Measurements from ENCODE around the gene CMTM7.
"Not testable (repeated sequence)": the region's sequence is repeated elsewhere in the genome, so short reads cannot be mapped to it uniquely, and the experiment has no call there.

Gene CMTM7

DNA sequence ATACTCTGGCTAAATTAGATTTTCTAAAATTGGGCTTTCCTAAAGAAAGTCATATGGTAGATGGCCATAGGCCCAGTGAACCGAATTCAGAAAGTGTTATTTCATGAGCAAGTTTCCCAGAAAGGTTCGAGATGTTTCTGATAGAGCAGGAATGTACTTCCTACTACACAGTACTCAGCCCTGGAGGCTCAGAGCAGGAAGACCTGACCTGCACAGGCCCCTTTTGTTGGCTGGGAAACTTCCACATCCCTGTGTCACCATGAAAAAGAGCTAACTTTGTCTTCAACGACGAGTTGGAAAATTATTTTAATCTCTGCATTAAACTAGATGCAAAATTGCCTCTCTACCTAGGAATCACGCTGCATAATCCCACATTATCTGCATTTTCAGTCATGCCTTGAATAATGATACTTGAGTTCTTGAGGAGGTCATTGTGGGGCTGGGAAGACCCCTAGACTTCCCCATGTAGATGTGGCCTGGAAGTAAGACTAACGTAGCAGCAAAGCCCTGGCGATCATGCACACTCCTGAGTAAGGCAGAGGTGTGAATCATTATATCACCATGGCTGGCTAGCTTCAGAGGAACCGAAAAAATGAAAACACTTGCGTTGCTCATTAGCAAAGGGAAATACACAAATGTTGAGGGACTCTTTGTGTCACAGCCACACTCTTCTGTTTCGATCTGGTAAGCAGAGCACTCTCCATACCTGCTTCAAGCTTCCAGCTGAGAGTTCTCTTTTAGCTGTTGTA, 47.1 kb downstream of the CMTM7 start:
- no peak for DNase-seq

DNA sequence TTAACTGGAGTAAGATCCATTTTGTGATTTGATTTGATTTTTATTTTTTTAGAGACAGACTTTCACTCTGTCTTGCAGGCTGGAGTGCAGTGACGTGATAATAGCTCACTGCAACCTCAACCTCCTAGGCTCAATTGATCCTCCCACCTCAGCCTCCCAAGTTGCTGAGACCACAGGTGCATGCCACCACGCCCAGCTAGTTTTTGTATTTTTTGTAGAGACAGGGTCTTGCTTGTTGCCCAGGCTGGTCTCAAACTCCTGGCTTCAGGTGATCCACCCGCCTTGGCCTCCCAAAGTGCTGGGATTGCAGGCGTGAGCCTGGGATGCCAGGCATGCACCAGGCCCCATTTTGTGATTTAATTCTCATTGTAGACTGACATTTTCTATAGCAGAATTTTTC, 47.8 kb downstream of the CMTM7 start:
- not testable (repeated sequence) for DNase-seq

DNA sequence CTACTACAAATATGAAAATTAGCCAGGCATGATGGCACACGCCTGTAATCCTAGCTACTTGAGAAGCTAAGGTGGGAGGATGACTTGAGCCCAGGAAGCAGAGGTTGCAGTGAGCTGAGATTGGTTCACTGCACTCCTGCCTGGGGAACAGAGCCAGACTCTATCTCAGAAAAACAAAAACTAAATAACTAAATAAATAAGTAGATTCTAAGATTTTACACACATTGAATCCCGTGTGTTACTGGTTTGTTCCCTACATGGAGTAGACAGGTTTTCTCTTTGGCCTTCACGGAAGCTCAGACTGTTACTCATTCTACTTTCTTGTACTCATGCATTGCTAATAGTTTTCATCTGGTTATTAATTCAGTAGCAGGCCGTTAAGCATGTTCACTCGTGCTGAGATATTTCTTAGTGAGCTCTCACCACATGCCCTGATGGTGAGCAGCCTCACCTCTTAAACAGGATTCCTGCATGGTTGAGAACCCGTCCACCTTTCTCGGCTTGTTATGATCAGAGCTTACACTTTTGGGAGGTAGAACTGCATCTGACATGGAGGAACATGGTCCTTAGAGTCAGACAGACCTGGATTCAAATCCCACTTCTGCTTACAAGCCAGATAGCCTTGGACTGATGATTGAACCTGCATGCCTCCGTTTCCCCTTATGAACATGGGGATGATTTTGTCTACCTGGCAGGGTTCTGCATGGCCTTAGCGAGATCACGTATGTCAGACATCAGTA, 49.1 kb downstream of the CMTM7 start:
- no peak for DNase-seq

DNA sequence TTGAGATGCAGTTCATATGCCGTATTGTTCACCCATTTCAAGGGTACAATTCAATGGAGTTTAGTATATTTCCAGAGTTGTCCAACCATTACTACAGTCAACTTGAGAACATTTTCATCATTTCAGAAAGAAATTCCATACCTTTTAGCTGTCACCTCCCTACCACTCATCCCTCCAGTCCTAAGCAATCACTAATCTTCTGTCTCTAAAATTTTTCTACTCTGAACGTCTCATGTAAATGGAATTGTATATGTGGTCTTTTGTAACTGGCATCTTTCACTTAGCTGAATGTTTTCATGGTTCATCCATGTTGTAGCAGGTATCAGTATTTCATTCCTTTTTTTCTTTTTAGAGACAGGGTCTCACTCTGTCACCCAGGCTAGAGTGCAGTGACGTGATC, 51.1 kb downstream of the CMTM7 start:
- DNase-seq: no peak

DNA sequence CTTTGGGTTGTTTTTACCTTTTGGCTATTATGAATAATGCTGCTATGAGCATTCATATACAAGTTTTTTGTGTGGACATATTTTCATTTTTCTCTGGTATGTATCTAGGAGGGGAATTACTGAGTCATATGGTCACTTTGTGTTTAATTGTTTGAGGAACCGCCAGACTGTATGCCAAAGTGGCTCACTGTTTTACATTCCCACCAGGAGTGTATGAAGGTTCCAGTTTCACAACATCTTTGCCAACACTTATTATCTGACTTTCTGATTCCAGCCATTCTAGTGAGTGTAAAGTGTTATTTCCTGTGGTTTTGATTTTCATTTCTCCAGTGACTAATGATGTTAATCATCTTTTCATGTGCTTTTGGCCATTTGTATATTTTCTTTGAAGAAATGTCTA, 51.8 kb downstream of the CMTM7 start:
- no peak for DNase-seq

DNA sequence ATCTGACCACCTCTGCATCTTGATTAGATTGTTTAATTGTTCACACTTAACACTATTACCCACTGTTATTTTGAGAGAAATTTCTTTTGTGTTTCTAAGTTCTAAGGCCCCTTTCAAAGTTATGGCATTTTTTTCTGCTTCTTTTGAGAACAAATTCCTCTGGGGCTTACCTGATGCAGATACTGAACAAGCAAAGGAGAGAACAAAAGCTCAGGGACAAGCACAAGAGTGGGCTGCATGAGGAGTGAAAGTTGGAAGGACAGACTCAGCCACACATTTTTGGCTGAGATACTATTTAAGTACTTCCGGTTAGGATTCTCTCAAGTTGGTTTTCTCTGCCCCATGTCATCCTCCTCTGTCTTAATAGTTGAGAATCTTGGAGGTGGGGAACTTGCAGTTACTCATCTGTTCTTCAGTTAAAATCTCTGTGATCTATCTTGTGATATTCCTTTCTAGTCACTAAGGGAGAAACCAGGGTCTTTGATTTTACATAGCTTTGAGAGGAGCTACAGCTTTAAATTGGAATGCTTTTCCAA, 56.3 kb downstream of the CMTM7 start:
- DNase-seq: no peak

DNA sequence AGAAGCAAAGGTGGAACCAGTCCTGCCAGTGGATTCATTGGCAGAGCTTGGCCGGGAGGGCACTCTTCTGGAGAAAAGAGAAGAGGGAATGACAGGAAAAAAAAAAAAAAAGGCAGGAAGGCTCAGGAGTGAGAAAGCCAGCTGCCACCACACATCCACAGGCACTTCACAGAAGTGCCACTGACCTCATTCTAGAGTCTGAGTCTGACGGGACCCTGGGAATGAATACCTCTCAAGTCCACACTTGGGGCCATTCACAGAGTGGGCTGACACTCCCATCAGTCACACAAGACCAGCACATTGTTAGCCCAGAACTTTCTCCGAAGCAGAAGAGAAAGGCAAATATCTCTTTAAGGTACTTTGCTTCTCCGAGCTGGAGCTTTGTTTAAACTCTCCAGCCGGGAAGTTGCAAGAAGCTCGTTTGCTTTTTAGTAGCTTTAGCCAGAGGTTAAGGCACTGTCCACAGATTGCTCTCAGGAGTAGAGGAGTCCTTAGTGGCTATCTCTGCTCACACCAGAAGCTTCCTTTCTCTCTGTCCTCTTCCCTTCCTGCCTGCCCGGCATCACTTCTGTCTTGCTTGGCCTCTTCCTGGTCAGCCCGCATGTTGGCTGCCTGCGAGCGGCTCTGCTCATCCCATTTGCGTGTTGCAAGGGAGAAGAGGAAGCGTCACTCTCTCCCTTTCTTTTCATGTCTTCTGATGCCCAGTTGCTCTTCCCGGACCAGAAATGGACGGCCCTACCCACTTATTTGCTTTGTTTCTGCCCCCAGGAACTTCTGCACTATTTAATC, 57.2 kb downstream of the CMTM7 start:
- DNase-seq: no peak

DNA sequence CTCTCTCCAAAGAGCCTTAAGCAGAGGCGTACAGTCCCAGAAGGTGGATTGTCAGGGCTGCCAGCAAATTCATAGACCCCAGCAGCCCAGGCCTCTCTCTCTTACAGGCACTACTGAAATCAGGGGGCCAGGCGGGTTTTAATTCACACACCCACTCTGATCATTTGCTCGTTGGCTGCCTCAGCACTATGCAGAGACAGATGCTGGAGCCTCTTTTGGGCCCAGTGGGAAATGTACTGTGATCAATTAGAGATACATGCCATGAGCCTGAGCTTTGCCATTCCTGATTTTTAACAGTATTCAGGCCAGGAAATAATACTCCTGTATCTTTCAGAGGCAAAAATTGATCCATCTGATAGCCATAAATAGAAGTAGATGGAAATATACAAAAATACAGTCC, 58.0 kb downstream of the CMTM7 start:
- DNase-seq: no peak

DNA sequence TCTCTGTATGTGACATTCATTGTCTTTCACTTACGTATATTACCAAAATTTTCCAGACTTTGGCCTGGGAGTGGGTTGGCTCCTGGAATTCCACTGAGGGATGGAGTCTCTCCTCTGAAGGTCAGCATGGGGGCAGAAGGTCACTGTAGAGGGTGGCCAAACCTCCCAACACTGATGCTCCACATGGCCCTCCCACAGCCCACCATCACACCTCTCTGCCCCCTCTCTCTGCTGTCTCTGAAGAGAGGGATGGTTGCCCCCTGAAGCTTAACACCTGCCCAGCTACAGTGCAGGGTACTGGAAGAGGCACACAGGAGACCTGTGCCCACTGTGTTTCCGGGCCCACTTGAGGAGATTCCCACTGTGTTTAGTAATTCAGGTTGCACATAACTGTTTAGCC, 58.8 kb downstream of the CMTM7 start:
- DNase-seq: no peak

DNA sequence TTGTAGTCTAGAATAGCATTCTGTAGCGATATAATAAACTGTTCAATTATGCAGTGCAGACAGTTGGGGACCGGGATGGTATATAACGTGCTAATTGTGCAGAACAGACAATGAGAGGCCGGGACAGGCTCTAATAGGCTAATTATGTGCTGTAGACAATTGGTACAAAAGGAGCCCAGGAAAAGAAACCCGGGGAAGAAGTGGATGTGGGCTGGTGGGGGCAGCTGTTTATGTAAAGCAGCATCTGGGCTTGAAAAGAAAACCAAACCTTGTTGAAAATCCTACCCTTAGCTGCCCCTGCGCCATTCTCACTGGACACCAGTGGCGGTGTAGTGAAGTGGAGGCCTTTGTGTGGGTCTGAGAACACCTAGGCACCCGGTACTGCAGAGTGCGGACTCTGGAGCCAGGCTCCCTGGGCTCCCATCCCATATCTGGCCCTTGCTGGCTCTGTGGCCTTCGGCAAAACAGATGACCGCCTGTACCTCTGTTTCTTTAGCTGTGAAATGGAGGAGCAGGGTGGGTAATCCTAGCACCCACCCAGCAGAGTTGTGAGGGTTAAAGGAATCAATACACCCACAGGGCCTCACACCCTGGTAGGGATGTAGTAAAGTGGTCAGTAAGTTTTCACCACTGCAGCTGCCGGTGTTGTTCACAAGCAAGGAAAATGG, 59.5 kb downstream of the CMTM7 start:
- DNase-seq: no peak

DNA sequence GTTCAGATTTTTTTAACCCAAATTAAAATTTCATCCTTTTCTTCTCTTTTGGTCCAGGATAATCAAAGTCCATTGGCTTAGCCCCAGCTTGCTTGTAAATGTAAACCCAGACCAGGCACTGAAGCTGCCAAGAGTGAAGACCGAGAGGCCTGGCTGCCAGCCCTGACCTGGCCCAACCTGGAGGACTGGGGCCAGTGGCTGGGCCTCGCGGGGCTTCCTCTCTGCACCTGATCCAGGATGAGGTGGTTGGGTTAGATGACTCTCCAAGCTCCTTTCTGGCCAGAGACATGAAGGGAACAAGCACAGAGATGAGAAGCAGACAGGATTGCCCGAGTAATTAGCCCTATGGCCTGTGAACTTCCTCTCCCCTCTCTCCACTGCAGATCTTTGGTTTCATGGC, 60.4 kb downstream of the CMTM7 start:
- DNase-seq: no peak

DNA sequence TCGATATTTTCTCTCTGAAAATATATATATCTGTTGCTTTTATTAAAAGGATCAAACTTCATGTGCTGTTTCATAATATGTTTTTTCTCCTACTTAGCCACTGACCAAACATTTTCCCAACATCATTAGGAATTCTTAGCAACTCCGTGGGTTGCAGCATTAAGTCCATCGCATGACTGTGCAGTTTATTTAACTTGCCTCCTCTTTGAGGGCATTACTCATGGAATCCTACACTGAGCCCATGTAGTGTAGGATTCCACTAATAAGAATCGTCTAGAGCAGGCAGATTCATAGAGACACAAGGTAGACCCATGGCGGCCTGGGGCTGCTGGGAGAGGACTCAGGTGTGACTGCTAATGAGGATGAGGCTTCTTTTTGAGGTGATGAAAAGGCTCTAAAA, 61.7 kb downstream of the CMTM7 start:
- DNase-seq: no peak

DNA sequence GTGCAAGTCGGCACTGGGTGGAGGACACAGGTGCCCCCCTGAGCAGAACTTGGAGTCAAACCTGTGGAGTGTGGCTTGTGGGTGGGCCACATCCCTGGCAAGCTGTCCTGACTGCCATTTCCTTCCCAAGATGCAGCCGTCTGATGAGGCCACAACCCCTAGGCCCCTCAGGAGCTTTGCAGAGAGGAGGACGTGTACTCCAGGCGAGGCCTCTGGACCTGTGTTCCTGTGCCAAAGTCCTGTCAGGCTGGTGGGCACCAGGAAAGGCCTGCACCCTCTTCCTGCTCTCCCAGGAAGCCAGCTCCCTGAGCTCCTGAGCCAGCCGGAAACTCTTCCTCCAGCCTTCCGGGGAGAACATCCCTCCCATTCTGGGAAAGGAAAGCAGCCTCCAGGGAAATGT, 62.5 kb downstream of the CMTM7 start:
- no peak for DNase-seq

DNA sequence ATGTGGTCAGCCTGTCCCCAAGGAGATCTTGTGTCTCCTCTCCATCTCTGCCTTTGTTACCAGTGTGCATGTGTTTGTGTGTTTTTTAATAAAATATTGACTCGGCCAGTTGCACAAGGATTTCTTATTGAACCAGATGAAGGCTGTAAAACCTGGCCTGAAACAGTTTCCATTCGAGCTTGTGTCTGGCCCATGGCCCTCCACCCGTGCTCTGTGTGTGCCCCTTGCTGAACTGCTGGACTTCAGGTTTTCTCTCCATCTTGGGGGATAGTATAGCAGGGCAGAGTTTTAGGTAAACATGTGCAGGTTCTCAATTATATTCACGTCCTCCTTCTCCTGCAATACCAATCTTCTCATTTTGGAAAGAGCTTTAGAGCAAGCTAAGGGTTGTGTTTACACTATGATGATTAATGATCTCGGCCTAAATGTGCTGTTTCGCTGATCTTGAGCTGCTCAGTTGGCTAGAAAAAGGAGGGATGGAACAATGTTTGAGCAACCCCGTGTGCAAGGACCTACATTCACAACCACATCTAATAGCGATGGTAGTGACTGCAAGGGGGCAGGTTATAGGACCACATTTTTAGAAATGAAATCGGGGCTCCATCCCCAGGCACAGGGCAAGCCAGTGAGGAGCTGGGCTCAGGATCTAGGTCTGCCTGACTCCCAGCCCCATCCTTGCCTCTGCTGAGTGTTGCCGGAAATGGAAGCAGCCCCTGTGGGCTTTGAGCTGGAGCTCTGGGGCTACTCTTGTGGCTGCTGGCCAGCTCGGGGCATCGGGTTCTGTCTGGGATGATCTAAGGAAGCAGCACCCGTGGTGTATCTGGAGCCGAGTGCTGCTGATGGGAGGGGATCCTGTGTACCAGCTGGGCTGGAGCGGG, 63.3 kb downstream of the CMTM7 start:
- DNase-seq: no peak

DNA sequence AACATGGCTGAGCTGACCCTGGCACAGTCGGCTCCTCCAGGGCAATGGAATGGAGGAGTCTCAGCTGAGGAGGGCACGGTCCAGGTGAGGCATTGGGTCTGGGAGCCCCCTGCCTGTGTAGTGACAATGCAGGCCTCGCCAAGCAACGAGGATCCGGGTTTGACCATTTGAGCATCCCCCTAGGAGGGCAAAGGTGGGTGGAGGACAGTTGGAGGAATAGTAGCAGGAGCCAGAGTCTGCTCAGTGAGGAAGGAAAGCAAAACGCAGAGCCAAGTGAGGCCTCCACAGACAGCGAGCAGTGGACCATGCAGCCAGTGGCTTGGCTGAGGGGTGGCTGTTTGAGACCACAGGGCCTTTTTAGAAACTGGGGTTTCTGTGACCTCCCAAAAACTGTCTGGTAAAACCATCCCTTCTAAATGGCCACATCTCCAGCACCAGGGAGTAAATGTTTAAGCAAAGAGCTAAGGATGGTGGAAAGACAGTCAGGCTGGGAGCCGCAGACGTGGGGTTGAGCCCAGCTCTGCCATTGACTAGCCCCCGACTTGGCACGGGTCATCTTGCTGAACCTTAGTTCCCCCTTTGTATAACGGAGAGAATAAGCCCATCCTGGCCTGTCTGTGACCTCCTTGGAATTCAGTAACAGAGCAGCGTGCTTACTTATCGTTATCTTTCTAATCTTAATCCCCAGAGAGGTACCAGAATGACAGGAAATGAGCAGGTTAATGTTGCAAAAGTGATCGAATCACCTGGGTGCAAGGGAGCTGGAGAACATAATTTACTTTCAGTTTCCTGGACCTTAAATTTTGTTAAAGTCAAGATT, 64.2 kb downstream of the CMTM7 start:
- DNase-seq: no peak

DNA sequence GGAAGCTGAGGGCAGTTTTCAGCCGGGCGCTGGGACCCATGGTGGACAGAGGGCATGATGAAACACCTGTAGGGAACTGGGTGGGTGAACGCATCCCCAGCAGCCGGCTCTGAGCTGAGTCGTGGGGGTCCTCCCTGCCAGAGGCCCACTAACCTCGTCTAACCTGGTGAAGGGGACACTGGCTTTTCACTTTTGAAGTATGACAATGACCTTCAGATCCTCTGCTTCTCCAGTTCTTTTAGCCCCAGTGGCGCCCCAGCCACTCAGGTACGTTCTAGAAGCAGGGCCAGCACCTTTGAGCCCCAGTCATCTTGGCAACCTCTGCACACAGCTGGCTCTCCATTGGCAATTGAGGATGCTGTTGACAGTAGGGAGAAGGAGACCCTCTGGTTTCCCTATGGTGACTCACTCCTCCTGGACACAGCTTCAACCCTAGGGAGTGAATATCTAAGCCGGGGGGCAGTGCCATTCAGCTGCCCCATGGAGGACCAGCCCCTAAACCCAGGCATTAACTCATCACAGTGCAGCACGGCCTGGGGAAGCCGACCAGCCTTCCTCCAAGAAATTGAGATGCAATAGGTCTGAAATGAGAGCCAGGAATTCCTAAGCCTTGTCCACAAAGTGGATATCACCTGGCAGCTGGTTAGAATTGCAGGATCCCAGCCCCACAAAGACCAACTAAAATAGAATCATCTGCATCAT, 64.9 kb downstream of the CMTM7 start:
- no peak for DNase-seq

DNA sequence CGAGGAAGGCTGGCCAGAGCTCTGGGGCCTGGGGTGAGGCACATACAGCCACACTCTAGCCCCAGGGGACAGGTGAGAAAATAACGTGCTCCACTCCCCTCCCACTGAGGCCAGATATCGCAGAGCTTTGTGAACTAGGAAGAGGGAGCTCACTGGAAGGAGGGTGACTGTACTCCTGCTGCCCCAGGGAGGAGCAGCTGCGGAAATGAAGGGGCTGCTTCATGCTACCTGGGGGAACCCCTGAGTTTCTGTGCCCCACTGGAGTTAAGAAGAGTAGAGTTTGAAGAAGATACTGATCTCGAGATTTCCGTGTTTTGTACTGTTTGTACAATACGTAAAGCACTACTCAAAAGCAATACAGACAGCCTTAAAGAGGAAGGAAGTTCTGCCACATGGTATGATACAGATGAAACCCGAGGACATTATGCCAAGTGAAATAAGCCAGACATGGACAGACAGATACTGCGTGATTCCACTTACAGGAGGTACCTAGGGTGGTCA, 66.4 kb downstream of the CMTM7 start:
- DNase-seq: peak; percentile 33

DNA sequence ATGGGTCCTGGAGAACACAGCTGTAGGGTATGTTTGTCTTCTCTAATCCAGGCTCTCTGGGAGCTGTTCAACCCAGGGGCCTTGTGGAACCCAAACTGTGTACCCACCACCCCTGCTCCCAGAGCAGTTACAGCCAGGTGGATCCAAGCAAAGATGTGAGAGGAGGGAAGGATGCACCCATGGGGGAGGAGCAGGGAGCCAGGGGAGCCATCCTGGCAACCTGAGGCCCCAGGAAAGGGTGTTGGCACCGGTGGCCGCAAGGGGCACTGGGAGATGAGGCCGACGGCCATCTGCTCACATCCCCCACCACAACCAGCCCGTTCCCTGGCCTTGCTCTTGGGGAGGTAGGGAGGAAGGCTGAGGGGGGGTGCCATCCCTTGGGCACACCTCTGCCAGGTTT, 67.8 kb downstream of the CMTM7 start:
- no peak for DNase-seq

DNA sequence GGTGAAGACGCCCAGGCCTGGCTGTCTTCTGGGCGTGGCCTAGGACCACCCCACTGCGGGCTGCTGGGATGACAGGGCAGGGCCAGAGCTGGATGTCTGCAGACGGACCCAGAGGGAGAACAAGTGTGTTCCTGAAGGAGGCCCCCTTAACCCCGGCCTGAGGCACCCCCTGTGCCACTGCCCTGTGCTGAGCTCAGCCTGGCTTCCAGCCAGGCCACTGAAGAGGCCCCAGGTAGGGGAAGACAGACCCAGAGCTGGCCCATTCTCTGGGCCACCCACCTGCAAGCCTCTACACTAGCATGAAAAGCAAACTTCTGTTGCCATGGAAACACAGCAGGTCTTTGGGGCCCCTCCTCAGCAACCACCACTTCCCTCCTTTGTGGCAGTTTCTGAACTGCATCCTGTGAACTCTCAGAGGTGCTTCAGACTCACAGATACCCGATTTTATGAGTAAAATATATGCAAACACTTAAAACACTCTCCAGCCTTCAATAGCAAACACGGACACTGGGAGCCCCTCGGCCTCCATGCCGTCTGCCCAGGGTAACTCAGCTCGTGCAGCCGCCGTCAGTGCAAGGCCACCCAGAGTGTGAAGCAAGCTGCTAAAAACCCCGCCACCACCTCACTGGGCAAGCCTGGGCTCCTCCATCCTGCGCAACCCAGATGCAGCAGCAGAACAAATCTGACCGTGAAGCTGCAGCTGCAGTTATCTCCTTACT, 68.5 kb downstream of the CMTM7 start:
- DNase-seq: peak; percentile 41
